Hepatocyte (in vitro differentiated cells): ENCODE results near the gene MRPL33.

ENCODE experiments used
- EZH2 ChIP-seq: fragments of 200-600 bp; sonication (generic); IDR thresholded peaks from 2 replicates; pipeline ENCODE4 v1.6.1; 2016; ENCODE audit warnings: antibody characterized with exemption, mild to moderate bottlenecking, borderline replicate concordance
- TF ChIP-seq, protein P1 (sequence below): fragments of 200-600 bp; sonication (generic); IDR thresholded peaks from 2 replicates; pipeline ENCODE4 v1.5.1; 2016; ENCODE audit warnings: antibody characterized with exemption, mild to moderate bottlenecking; ENCODE audit not compliant: poor library complexity

DNA sequence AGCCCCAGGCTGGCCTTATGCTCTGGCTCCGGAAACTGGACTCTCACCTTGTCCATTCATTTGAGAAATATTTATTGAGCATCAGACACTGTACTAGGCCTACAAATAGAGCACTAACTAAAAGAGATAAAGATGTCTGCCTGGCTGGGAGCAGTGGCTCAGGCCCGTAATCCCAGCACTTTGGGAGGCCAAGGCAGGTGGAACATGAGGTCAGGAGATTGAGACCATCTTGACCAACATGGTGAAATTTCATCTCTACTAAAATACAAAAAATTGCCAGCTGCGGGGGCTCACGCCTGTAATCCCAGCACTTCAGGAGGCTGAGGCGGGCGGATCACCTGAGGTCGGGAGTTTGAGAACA, 7.6 kb upstream of the MRPL33 start:
- TF ChIP-seq EZH2, result no peak
- TF ChIP-seq, protein P1, sequence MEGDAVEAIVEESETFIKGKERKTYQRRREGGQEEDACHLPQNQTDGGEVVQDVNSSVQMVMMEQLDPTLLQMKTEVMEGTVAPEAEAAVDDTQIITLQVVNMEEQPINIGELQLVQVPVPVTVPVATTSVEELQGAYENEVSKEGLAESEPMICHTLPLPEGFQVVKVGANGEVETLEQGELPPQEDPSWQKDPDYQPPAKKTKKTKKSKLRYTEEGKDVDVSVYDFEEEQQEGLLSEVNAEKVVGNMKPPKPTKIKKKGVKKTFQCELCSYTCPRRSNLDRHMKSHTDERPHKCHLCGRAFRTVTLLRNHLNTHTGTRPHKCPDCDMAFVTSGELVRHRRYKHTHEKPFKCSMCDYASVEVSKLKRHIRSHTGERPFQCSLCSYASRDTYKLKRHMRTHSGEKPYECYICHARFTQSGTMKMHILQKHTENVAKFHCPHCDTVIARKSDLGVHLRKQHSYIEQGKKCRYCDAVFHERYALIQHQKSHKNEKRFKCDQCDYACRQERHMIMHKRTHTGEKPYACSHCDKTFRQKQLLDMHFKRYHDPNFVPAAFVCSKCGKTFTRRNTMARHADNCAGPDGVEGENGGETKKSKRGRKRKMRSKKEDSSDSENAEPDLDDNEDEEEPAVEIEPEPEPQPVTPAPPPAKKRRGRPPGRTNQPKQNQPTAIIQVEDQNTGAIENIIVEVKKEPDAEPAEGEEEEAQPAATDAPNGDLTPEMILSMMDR, result no peak
